Caco-2 (cell line): Measurements from ENCODE around the gene AAK1. TPM values are rescaled to one million over a fixed set of nuclear protein-coding genes. Genes with fewer than 3 reads are reported as not detected.
"Not testable (repeated sequence)": the region's sequence is repeated elsewhere in the genome, so short reads cannot be mapped to it uniquely, and the experiment has no call there.

Source experiments
- BruUV-seq: library from RNA; stranded (reverse); fragments of 400-500 nt; replicated peaks from 2 replicates; lab custom pipeline; 2021; lab: Mats Ljungman, UMichigan
- CTCF ChIA-PET: fragments of 300-600 bp; sonication (Branson Sonifier 250); formaldehyde crosslinking; loops from one replicate; lab custom pipeline; 2022; ENCODE audit warnings: antibody characterized with exemption; lab: Charles Lee
- POLR2A ChIA-PET: fragments of 300-600 bp; sonication (Branson Sonifier 250); formaldehyde crosslinking; loops from one replicate; lab custom pipeline; 2022; ENCODE audit warnings: antibody characterized with exemption; lab: Charles Lee
- DNase-seq, 2 experiments: peaks; one replicate each; pipeline versions ENCODE4 v3.0.0 to v3.0.0-alpha.2; 2020 to 2022
- H3K27me3 ChIP-seq: replicated peaks from 2 replicates; pipeline ENCODE4 v1.6.0; 2011; ENCODE audit warnings: low read length; ENCODE audit not compliant: control insufficient read depth, insufficient read depth
- H3K36me3 ChIP-seq: 2 replicates; pipeline ENCODE4 v1.5.1; 2011; ENCODE audit warnings: low read length; ENCODE audit not compliant: control insufficient read depth, insufficient read depth
- H3K4me1 ChIP-seq: fragments of 250-450 bp; sonication (Bioruptor Pico); 2 replicates; pipeline ENCODE4 v1.5.1; 2020; ENCODE audit warnings: mild to moderate bottlenecking
- H3K4me3 ChIP-seq: 2 replicates; pipeline ENCODE4 v1.5.1; 2011; ENCODE audit warnings: low read depth, mild to moderate bottlenecking, control low read depth, low read length
- H3K9me3 ChIP-seq: fragments of 250-450 bp; sonication (Bioruptor Pico); 2 replicates; pipeline ENCODE4 v1.5.1; 2020; ENCODE audit warnings: mild to moderate bottlenecking, moderate library complexity
- H3K27ac Mint-ChIP-seq: one replicate; pipeline ENCODE4 v1.8.0; 2022; ENCODE audit warnings: mixed read lengths; ENCODE audit not compliant: unreplicated experiment
- H3K27me3 Mint-ChIP-seq: one replicate; pipeline ENCODE4 v1.8.0; 2022; ENCODE audit warnings: mixed read lengths; ENCODE audit not compliant: insufficient read depth, unreplicated experiment
- H3K36me3 Mint-ChIP-seq: one replicate; pipeline ENCODE4 v1.8.0; 2022; ENCODE audit warnings: mild to moderate bottlenecking, mixed read lengths; ENCODE audit not compliant: insufficient read depth, unreplicated experiment
- H3K4me1 Mint-ChIP-seq: one replicate; pipeline ENCODE4 v1.8.0; 2022; ENCODE audit warnings: low read depth, mixed read lengths; ENCODE audit not compliant: unreplicated experiment
- H3K4me3 Mint-ChIP-seq: one replicate; pipeline ENCODE4 v1.8.0; 2022; ENCODE audit warnings: mild to moderate bottlenecking, moderate library complexity, mixed read lengths; ENCODE audit not compliant: unreplicated experiment
- H3K9me3 Mint-ChIP-seq: one replicate; pipeline ENCODE4 v1.8.0; 2022; ENCODE audit warnings: mixed read lengths; ENCODE audit not compliant: unreplicated experiment
- CTCF ChIP-seq, 2 experiments: fragments of 200-600 bp in 1 of 2; IDR thresholded peaks; 1 replicate in 1 of 2; 2 replicates in 1 of 2; pipeline versions ENCODE4 v1.5.1 to v1.8.0; 2011 to 2022; ENCODE audit warnings: antibody characterized with exemption in 1 of 2, control low read depth in 1 of 2, inconsistent platforms in 1 of 2, low read depth in 1 of 2, low read length in 1 of 2, mild to moderate bottlenecking in 1 of 2, moderate library complexity in 1 of 2; ENCODE audit not compliant: insufficient read depth in 1 of 2, severe bottlenecking in 1 of 2, unreplicated experiment in 1 of 2
- intact Hi-C: fragments of 100-400 bp; cut with micrococcal nuclease; formaldehyde crosslinking; loops from one replicate; pipeline ENCODE4 v1.10.0; 2022; ENCODE audit not compliant: unreplicated experiment
- total RNA-seq: library from RNA; stranded (reverse); gene quantifications from 2 replicates; pipeline ENCODE4 v1.2.3, GENCODE V29; 2022

The AAK1 gene
- total RNA-seq, 1 experiment from 2014 or later = 39.7 TPM

GRCh38 chr2:69674316-69674670 lies 30.8 kb upstream of the AAK1 start:
- Mint-ChIP-seq H3K9me3 (no peaks in the 10 kb centered on the region), H3K4me3 (no peak overlapping the region)
- CTCF ChIA-PET = no interaction called here

DNA sequence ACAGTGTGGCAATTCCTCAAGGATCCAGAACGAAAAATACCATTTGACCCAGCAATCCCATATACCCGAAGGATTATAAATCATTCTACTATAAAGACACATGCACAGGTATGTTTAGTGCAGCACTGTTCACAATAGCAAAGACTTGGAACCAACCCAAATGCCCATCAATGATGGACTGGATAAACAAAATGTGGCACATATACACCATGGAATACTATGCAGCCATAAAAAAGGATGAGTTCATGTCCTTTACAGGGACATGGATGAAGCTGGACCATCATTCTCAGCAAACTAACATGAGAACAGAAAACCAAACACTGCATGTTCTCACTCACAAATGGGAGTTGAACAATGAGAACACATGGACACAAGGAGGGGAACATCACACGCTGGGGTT lies 29.6 kb upstream of the AAK1 start:
- H3K4me1 Mint-ChIP-seq, H3K4me3 Mint-ChIP-seq, H3K27ac Mint-ChIP-seq, POLR2A ChIA-PET, H3K36me3 ChIP-seq, DNase-seq, H3K36me3 Mint-ChIP-seq, CTCF ChIA-PET, H3K9me3 Mint-ChIP-seq, H3K9me3 ChIP-seq, H3K4me3 ChIP-seq, BruUV-seq, intact Hi-C loops, H3K27me3 Mint-ChIP-seq, H3K27me3 ChIP-seq: not testable (repeated sequence)
- peaks cover 13% of the 10 kb centered on the region for H3K4me1 ChIP-seq

More at GRCh38 chr2:69674316-69674670, 30.8 kb upstream of the AAK1 start:
- Histone ChIP-seq H3K4me1 (peaks cover 8% of the 10 kb centered on the region; the same call in 1 of the 2 replicates), H3K36me3 (no peaks in the 10 kb centered on the region), H3K4me3 (no peak overlapping the region), H3K27me3 (no peaks in the 10 kb centered on the region), H3K9me3 (0 out of 2 replicates have a peak, but pooled peaks cover 2% of the 10 kb centered on the region)
- Mint-ChIP-seq H3K4me1 (no peaks in the 10 kb centered on the region), H3K36me3 (no peaks in the 10 kb centered on the region), H3K27ac (no peak overlapping the region), H3K27me3 (no peaks in the 10 kb centered on the region)
- intact Hi-C loops = no loop called here
- BruUV-seq = no TSS peak
- no peak for DNase-seq
- POLR2A ChIA-PET = interaction anchor here (0.6 kb wide), 1 partner anchor 31 kb away, joined by 3 read pairs; the partner anchor contains the start of gene AAK1
- TF ChIP-seq CTCF (IDR thresholded peaks at IDR 0.05; ENCODE audit: insufficient read depth in 1 of 2, low read depth in 1 of 2, low read length in 1 of 2, severe bottlenecking in 1 of 2, unreplicated experiment in 1 of 2) = no peak

- no peak overlapping the region for H3K27ac Mint-ChIP-seq
Observed at GRCh38 chr2:69669666-69670065, 26.1 kb upstream of the AAK1 start.

More at GRCh38 chr2:69669666-69670065, 26.1 kb upstream of the AAK1 start:
- Mint-ChIP-seq H3K9me3 (no peaks in the 10 kb centered on the region), H3K4me1 (peaks cover 9% of the 10 kb centered on the region), H3K36me3 (no peaks in the 10 kb centered on the region), H3K27me3 (no peaks in the 10 kb centered on the region), H3K4me3 (no peak overlapping the region)
- Histone ChIP-seq H3K27me3 (no peaks in the 10 kb centered on the region), H3K4me3 (no peak overlapping the region), H3K36me3 (no peaks in the 10 kb centered on the region), H3K9me3 (0 out of 2 replicates have a peak, but pooled peaks cover 2% of the 10 kb centered on the region), H3K4me1 (peaks cover 13% of the 10 kb centered on the region)
- POLR2A ChIA-PET = no interaction called here
- no peak for DNase-seq
- intact Hi-C loops = no loop called here
- CTCF ChIA-PET = no interaction called here
- BruUV-seq = no TSS peak
- TF ChIP-seq CTCF (IDR thresholded peaks at IDR 0.05; ENCODE audit: insufficient read depth in 1 of 2, low read depth in 1 of 2, low read length in 1 of 2, severe bottlenecking in 1 of 2, unreplicated experiment in 1 of 2) = no peak
